Esophagus squamous epithelium (tissue), 5 donors: ENCODE measurements around the gene SMPD3. TPM values are rescaled to one million over a fixed set of nuclear protein-coding genes. Genes with fewer than 3 reads are reported as not detected.

ENCODE experiments used
- DNase-seq: peaks from one replicate; lab custom pipeline; 2025; lab: John Stamatoyannopoulos, UW
- H3K27ac ChIP-seq, 4 donors: fragments of 200-600 bp; sonication (generic); one replicate each; pipeline ENCODE4 v1.5.1; 2016 to 2019; ENCODE audit warnings: mild to moderate bottlenecking in 1 of 4
- H3K27me3 ChIP-seq, 4 donors: fragments of 200-600 bp; sonication (generic); 1 replicate in 3 of 4; 2 replicates in 1 of 4; pipeline versions ENCODE4 v1.5.1 to v1.6.0; 2017 to 2021; ENCODE audit warnings: antibody characterized with exemption in 1 of 4
- H3K36me3 ChIP-seq, 3 donors: fragments of 200-600 bp; sonication (generic); one replicate each; pipeline ENCODE4 v1.5.1; 2016 to 2019
- H3K4me1 ChIP-seq, 3 donors: fragments of 200-600 bp; sonication (generic); one replicate each; pipeline ENCODE4 v1.5.1; 2017 to 2019
- H3K4me3 ChIP-seq, 4 donors: fragments of 200-600 bp; sonication (generic); 1 replicate in 3 of 4; 2 replicates in 1 of 4; pipeline ENCODE4 v1.5.1; 2016 to 2019; ENCODE audit warnings: mild to moderate bottlenecking in 2 of 4, moderate library complexity in 1 of 4
- H3K9me3 ChIP-seq, 3 donors: fragments of 200-600 bp; sonication (generic); one replicate each; pipeline ENCODE4 v1.5.1; 2016 to 2019
- POLR2A ChIP-seq, 4 donors: fragments of 450-650 bp; IDR thresholded peaks; one replicate each; pipeline ENCODE4 v1.6.1; 2017; ENCODE audit warnings: antibody characterized with exemption in 4 of 4, mild to moderate bottlenecking in 4 of 4, moderate library complexity in 3 of 4
- WGBS, 2 donors: methylation state at CpG; one replicate each; pipeline ENCODE4 v1.1.5; 2018; 5-methylcytosine and 5-hydroxymethylcytosine counted together
- intact Hi-C: fragments of 100-400 bp; cut with DNase I; formaldehyde crosslinking; loops from one replicate; pipeline ENCODE4 v1.15.0; 2022
- total RNA-seq, 4 donors: library from RNA; depleted of rRNA; stranded (reverse); fragments of >200 nt; gene quantifications; one replicate each; pipeline ENCODE4 v1.1.0, GENCODE V29; 2016
- TF ChIP-seq, protein P1 (sequence below), 6 experiments: fragments of 450-650 bp in 4 of 6; fragments of 200-600 bp in 2 of 6; sonication (generic) in 2 of 6; IDR thresholded peaks; one replicate each; pipeline ENCODE4 v1.5.1; 2016 to 2019; ENCODE audit warnings: antibody characterized with exemption in 6 of 6, mild to moderate bottlenecking in 4 of 6, moderate library complexity in 4 of 6
- donor health status: DM: yes; HTN: yes; CAD: no.

Gene SMPD3
- total RNA-seq, 4 donors from 2014 or later = 0.18 to 2.3 (median 0.92) TPM

DNA sequence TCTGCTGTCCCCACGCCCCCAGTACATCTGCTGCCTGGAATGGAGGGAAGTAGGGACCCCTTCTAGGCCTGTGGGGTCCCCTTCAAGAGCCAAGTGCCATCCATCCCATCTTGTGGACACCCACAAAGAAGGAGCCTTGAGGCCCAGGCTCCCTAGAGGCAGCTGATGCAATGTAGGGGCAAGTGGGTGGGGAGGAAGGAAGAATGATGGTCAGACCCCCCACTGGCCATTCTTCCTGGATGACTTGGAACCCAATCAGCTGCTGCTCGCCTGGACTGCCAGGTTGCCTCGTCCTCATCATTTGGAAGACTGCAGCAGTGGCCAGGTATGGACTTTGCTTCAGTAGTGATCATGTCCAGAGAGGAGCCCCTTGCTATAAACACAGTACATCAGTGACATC lies 48.9 kb downstream of the SMPD3 start:
- Histone ChIP-seq H3K27ac (no peak overlapping the region), H3K9me3 (no peaks in the 10 kb centered on the region), H3K4me3 (no peak overlapping the region), H3K4me1 (no peaks in the 10 kb centered on the region), H3K36me3 (no peaks in the 10 kb centered on the region), H3K27me3 (peaks cover 0 to 43% (median 0%) of the 10 kb centered on the region in 4 donors)
- no peak for DNase-seq
- WGBS, 2 donors = 73% methylated on average over 3 of the region's 3 CpGs; no CpG with 5 or more reads in 1 of the 2 donors
- intact Hi-C loops = loop anchor here (10.0 kb wide), 1 partner anchor 115 kb away; no protein-coding TSS in a partner anchor
- TF ChIP-seq, protein P1, sequence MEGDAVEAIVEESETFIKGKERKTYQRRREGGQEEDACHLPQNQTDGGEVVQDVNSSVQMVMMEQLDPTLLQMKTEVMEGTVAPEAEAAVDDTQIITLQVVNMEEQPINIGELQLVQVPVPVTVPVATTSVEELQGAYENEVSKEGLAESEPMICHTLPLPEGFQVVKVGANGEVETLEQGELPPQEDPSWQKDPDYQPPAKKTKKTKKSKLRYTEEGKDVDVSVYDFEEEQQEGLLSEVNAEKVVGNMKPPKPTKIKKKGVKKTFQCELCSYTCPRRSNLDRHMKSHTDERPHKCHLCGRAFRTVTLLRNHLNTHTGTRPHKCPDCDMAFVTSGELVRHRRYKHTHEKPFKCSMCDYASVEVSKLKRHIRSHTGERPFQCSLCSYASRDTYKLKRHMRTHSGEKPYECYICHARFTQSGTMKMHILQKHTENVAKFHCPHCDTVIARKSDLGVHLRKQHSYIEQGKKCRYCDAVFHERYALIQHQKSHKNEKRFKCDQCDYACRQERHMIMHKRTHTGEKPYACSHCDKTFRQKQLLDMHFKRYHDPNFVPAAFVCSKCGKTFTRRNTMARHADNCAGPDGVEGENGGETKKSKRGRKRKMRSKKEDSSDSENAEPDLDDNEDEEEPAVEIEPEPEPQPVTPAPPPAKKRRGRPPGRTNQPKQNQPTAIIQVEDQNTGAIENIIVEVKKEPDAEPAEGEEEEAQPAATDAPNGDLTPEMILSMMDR (IDR thresholded peaks at IDR 0.05) = no peak
- no peak for TF ChIP-seq POLR2A (IDR thresholded peaks at IDR 0.05)

DNA sequence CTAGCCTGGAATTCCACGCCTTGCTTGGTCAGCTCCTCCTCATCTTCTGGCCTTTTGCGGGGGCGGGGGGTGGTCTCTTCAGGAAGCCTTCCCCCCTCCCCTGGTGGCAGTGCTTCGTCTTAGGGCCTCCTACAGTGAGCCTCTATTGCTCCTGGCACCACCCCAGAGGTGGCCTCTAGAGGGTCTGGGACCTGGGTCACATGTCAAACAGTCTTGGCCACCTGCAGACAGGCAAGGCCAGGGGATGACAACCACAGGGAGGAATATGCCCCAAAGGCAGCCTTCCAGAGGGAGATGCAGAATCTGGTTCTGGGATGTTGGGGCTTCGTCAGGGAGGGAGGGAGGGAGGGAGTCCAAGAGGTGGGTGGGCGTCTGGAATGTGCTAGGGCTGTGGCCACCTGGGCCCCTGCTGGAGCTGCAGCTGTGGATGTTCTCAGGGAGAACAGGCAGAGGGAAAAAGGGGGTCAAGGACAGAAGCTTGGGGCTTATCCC lies 50.6 kb downstream of the SMPD3 start:
- Histone ChIP-seq H3K9me3 (no peaks in the 10 kb centered on the region), H3K36me3 (no peaks in the 10 kb centered on the region), H3K4me3 (no peak overlapping the region), H3K27ac (no peak overlapping the region), H3K4me1 (no peaks in the 10 kb centered on the region), H3K27me3 (peaks cover 0 to 43% (median 0%) of the 10 kb centered on the region in 4 donors)
- intact Hi-C loops = loop anchor here (10.0 kb wide), 1 partner anchor 117 kb away; no protein-coding TSS in a partner anchor
- TF ChIP-seq POLR2A (IDR thresholded peaks at IDR 0.05) = no peak
- TF ChIP-seq, protein P1 (IDR thresholded peaks at IDR 0.05) = no peak
- WGBS, 2 donors = 70 to 84% methylated on average over 5 to 6 of the region's 6 CpGs
- no peak for DNase-seq

DNA sequence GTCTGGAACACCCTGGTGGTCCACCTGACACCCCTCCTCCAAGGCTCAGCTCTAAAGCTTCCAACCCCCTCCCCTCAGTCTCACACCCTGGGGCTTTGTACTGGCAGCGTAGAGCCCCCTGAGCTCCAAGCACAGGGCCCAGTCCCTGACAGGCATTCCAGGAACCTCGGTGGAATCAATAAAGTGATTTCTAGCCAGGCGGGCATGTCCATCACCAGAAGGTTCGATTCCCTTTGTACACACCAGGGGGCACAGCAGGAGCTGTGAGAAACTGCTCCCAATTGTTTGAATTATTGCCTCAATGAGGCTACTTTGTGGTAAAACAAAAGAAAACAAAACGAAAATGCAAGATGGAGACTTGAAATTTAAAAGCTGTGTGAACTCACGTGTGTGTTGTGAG lies 51.8 kb downstream of the SMPD3 start:
- H3K36me3 ChIP-seq = no peaks in the 10 kb centered on the region
- peaks cover 0 to 39% (median 0%) of the 10 kb centered on the region in 4 donors for H3K27me3 ChIP-seq
- TF ChIP-seq POLR2A (IDR thresholded peaks at IDR 0.05) = no peak
- TF ChIP-seq, protein P1 (IDR thresholded peaks at IDR 0.05) = peak; percentile 59 to 78 (median 70)
- no peaks in the 10 kb centered on the region for H3K4me1 ChIP-seq
- H3K4me3 ChIP-seq = no peak overlapping the region
- DNase-seq = no peak
- H3K9me3 ChIP-seq = no peaks in the 10 kb centered on the region
- H3K27ac ChIP-seq = no peak overlapping the region
- intact Hi-C loops = loop anchor here (10.0 kb wide), 1 partner anchor 118 kb away; no protein-coding TSS in a partner anchor
- 8 to 9% methylated on average over 5 of the region's 6 CpGs for WGBS, 2 donors

DNA sequence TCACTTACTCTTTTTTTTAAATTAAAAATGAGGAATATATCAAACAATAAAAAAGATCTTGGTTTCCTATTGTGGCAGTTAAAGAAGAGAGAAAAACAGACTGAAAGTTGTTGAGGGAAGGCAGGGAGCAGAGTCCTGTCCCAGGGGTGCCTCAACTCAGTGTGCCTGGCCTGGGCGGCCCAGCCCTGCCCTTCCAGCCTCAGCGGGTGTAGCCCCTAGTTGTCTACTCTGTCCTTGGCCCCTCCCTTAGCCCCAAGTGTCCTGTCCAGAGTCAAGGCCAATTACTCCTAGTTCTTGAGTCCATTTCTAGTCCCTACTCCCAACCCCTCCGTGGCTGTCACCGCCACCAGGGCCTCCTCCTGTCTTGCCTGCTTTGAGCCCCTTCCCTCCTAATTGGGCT lies 52.5 kb downstream of the SMPD3 start:
- WGBS, 2 donors = 91 to 92% methylated on average over 4 of the region's 4 CpGs
- H3K36me3 ChIP-seq = no peaks in the 10 kb centered on the region
- no peak overlapping the region for H3K4me3 ChIP-seq
- no peaks in the 10 kb centered on the region for H3K4me1 ChIP-seq
- no peak for TF ChIP-seq POLR2A (IDR thresholded peaks at IDR 0.05)
- TF ChIP-seq, protein P1 (IDR thresholded peaks at IDR 0.05) = no peak
- no peak overlapping the region for H3K27ac ChIP-seq
- H3K9me3 ChIP-seq = no peaks in the 10 kb centered on the region
- peaks cover 0 to 33% (median 0%) of the 10 kb centered on the region in 4 donors for H3K27me3 ChIP-seq
- no peak for DNase-seq
- intact Hi-C loops = loop anchor here (10.0 kb wide), 1 partner anchor 119 kb away; no protein-coding TSS in a partner anchor

DNA sequence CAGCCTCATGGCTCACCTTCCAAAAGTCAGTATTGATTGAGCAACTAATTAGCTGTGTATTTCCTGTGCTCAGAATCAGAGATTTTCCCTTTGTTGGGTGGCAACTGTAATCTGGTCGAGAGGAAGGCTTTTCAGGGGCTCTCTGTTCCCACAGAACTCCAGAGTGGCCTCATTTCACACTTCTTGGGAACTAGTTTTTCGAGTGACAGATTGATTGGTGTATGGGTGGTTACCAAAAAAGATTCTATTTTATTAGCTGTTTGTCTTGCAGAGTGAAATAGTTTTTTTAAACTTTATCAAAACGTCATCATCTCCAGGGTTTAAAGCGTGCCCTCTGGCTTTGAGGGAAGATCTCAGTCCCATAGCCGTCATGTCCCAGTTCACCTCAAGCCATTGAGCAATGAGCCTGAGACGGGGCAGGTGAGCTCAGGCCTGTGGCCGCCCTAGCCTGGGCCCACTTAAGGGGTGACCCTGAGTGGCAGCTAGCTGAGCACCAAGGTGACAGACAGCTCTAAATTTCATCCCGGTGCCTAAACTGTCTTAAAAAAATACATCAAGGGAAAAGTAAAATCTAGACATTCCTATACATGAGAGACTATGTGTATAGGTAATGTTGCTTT lies 53.0 kb downstream of the SMPD3 start:
- Histone ChIP-seq H3K27ac (no peak overlapping the region), H3K27me3 (peaks cover 0 to 29% (median 0%) of the 10 kb centered on the region in 4 donors), H3K4me3 (no peak overlapping the region), H3K36me3 (no peaks in the 10 kb centered on the region), H3K4me1 (no peaks in the 10 kb centered on the region), H3K9me3 (no peaks in the 10 kb centered on the region)
- no peak for DNase-seq
- TF ChIP-seq POLR2A (IDR thresholded peaks at IDR 0.05) = no peak
- TF ChIP-seq, protein P1 (IDR thresholded peaks at IDR 0.05) = no peak
- WGBS, 2 donors = 80 to 82% methylated on average over 8 of the region's 8 CpGs
- intact Hi-C loops = loop anchor here (10.0 kb wide), 1 partner anchor 120 kb away; no protein-coding TSS in a partner anchor
